Activated B cell treated with CpG ODN at 0.5 μM for 24 hours (primary cell): ENCODE data around the gene MAFG. TPM values are rescaled to one million over a fixed set of nuclear protein-coding genes. Genes with fewer than 3 reads are reported as not detected.

Source experiments
- ATAC-seq: fragments of 200-7000 bp; cut with Tn5 transposase; one replicate; pipeline ENCODE4 v1.10.0; 2021; ENCODE audit warnings: low read depth, mild to moderate bottlenecking, moderate library complexity
- CTCF ChIA-PET: fragments of 350-600 bp; sonication (Branson Sonifier 250); formaldehyde crosslinking; loops from one replicate; lab custom pipeline; 2021; ENCODE audit warnings: antibody characterized with exemption; lab: Charles Lee
- POLR2A ChIA-PET: fragments of 350-600 bp; sonication (Branson Sonifier 250); formaldehyde crosslinking; loops from one replicate; lab custom pipeline; 2021; ENCODE audit warnings: antibody characterized with exemption; lab: Charles Lee
- DNase-seq: peaks from one replicate; pipeline ENCODE4 v3.0.0; 2022
- H3K27ac Mint-ChIP-seq: one replicate; pipeline ENCODE4 v1.8.0; 2020; ENCODE audit warnings: mixed read lengths
- H3K27me3 Mint-ChIP-seq: one replicate; pipeline ENCODE4 v1.8.0; 2021; ENCODE audit warnings: mixed read lengths
- H3K36me3 Mint-ChIP-seq: one replicate; pipeline ENCODE4 v1.8.0; 2021; ENCODE audit warnings: low read depth, mixed read lengths
- H3K4me1 Mint-ChIP-seq: one replicate; pipeline ENCODE4 v1.8.0; 2021; ENCODE audit warnings: mixed read lengths
- H3K4me3 Mint-ChIP-seq: one replicate; pipeline ENCODE4 v1.8.0; 2020; ENCODE audit warnings: mild to moderate bottlenecking, mixed read lengths
- H3K9me3 Mint-ChIP-seq: one replicate; pipeline ENCODE4 v1.8.0; 2020; ENCODE audit warnings: mixed read lengths
- CTCF ChIP-seq: fragments of 200-600 bp; IDR thresholded peaks from one replicate; pipeline ENCODE4 v1.8.0; 2022; ENCODE audit warnings: antibody characterized with exemption, mild to moderate bottlenecking
- intact Hi-C: fragments of 100-400 bp; cut with micrococcal nuclease; formaldehyde crosslinking; loops from one replicate; pipeline ENCODE4 v1.15.1; 2024
- total RNA-seq: library from RNA; stranded (reverse); gene quantifications from 2 replicates; pipeline ENCODE4 v1.2.3, GENCODE V29; 2022

MAFG gene
- total RNA-seq, 1 donor from 2014 or later, result 30.7 TPM

- H3K27ac Mint-ChIP-seq, result peak overlapping the region; percentile 85
- no peaks in the 10 kb centered on the region for H3K9me3 Mint-ChIP-seq
- H3K36me3 Mint-ChIP-seq, result peaks cover 28% of the 10 kb centered on the region
- intact Hi-C loops, result loop anchor here (2.0 to 10.0 kb wide), 3 partner anchors 49 to 355 kb away; partner anchors contain the start of genes ACTG1, CENPX, LRRC45 and SIRT7
- DNase-seq, result peak; percentile 63
- TF ChIP-seq CTCF, result peak; percentile 84
- peaks cover 39% of the 10 kb centered on the region for H3K4me1 Mint-ChIP-seq
- ChIA-PET CTCF (interaction anchor here (0.6 to 1.8 kb wide), 8 partner anchors 24 to 233 kb away, joined by 3 to 10 read pairs (median 4); partner anchors contain the start of genes MAFG, MCRIP1 and NPLOC4), POLR2A (interaction anchor here (0.6 to 5.7 kb wide), 18 partner anchors 9 to 594 kb away, joined by 3 to 77 read pairs (median 6); partner anchors contain the start of genes ANAPC11, ARL16, DCXR and HGS)
- ATAC-seq, result peak; percentile 22
- H3K27me3 Mint-ChIP-seq, result no peaks in the 10 kb centered on the region
- peak overlapping the region; percentile 86 for H3K4me3 Mint-ChIP-seq
Observed at GRCh38 chr17:81869221-81870130, 58.1 kb downstream of the MAFG start.

- Mint-ChIP-seq H3K9me3 (no peaks in the 10 kb centered on the region), H3K27me3 (no peaks in the 10 kb centered on the region), H3K4me3 (no peak overlapping the region), H3K4me1 (peaks cover 36% of the 10 kb centered on the region), H3K27ac (no peak overlapping the region), H3K36me3 (peaks cover 29% of the 10 kb centered on the region)
- no peak for ATAC-seq
- no peak for DNase-seq
- TF ChIP-seq CTCF, result no peak
- intact Hi-C loops, result loop anchor here (10.0 kb wide), 1 partner anchor 354 kb away; the partner anchor contains the start of gene ACTG1
- ChIA-PET POLR2A (interaction anchor here (0.6 to 5.7 kb wide), 9 partner anchors 8 to 593 kb away, joined by 3 to 77 read pairs (median 9); partner anchors contain the start of genes ANAPC11, DCXR, MAFG and MRPL12), CTCF (interaction anchor here (0.6 to 1.8 kb wide), 7 partner anchors 25 to 134 kb away, joined by 3 to 10 read pairs (median 4); partner anchors contain the start of genes MAFG and MCRIP1)
Observed at GRCh38 chr17:81868674-81869220, 58.8 kb downstream of the MAFG start.

Other genes with a start within 250 kb of the MAFG start
- gene ARL16, start 243.9 kb downstream of the MAFG start, total RNA-seq, result 30.7 and 33.3 TPM in 2 replicates
- 132 and 151 TPM in 2 replicates for gene HGS, start 243.7 kb downstream of the MAFG start, total RNA-seq
- gene MRPL12, start 224.4 kb downstream of the MAFG start, total RNA-seq, result 68.8 and 69.8 TPM in 2 replicates
- gene SLC25A10, start 215.5 kb downstream of the MAFG start, total RNA-seq, result 6.1 and 6.4 TPM in 2 replicates
- 0.20 TPM in 1 of 2 replicates, not detected in the other for gene GCGR, start 123.6 kb downstream of the MAFG start, total RNA-seq
- 75.0 and 90.4 TPM in 2 replicates for gene MCRIP1, start 94.4 kb downstream of the MAFG start, total RNA-seq
- not detected in 2 replicates for gene PPP1R27, start 92.7 kb downstream of the MAFG start, total RNA-seq
- 202 and 225 TPM in 2 replicates for gene P4HB, start 67.2 kb downstream of the MAFG start, total RNA-seq
- gene ARHGDIA, start 56.4 kb downstream of the MAFG start, total RNA-seq, result 396 and 464 TPM in 2 replicates
- gene ALYREF, start 36.1 kb downstream of the MAFG start, total RNA-seq, result 85.3 and 99.3 TPM in 2 replicates
- gene ANAPC11, start 36.0 kb downstream of the MAFG start, total RNA-seq, result 64.2 and 83.8 TPM in 2 replicates
- gene NPB, start 25.5 kb downstream of the MAFG start, total RNA-seq, result 0.24 and 0.27 TPM in 2 replicates
- gene PCYT2, start 16.3 kb downstream of the MAFG start, total RNA-seq, result 40.3 and 44.1 TPM in 2 replicates
- 57.6 and 66.4 TPM in 2 replicates for gene SIRT7, start 9.6 kb downstream of the MAFG start, total RNA-seq
- gene PYCR1, start 9.6 kb upstream of the MAFG start, total RNA-seq, result 28.5 and 37.2 TPM in 2 replicates
- not detected in 2 replicates for gene MYADML2, start 19.5 kb upstream of the MAFG start, total RNA-seq
- gene NOTUM, start 33.5 kb upstream of the MAFG start, total RNA-seq, result 0.22 TPM in 1 of 2 replicates, not detected in the other
- 40.0 and 50.0 TPM in 2 replicates for gene ASPSCR1, start 49.9 kb upstream of the MAFG start, total RNA-seq
- gene CENPX, start 95.1 kb upstream of the MAFG start, total RNA-seq, result 37.4 and 41.7 TPM in 2 replicates
- 10.6 and 10.8 TPM in 2 replicates for gene LRRC45, start 95.6 kb upstream of the MAFG start, total RNA-seq
- gene RAC3, start 103.9 kb upstream of the MAFG start, total RNA-seq, result 0.49 TPM in 1 of 2 replicates, not detected in the other
- 84.3 and 85.2 TPM in 2 replicates for gene DCXR, start 110.0 kb upstream of the MAFG start, total RNA-seq
- 17.7 and 18.7 TPM in 2 replicates for gene RFNG, start 124.1 kb upstream of the MAFG start, total RNA-seq
- gene GPS1, start 124.2 kb upstream of the MAFG start, total RNA-seq, result 88.7 and 94.7 TPM in 2 replicates
- 127 and 134 TPM in 2 replicates for gene DUS1L, start 138.1 kb upstream of the MAFG start, total RNA-seq
- gene FASN, start 170.5 kb upstream of the MAFG start, total RNA-seq, result 104 and 121 TPM in 2 replicates